ENCODE data around the gene LIMK1.
A peak's percentile ranks its signal among the peaks of the same experiment; 100 is the strongest.

Gene LIMK1

GRCh38 chr7:74087791-74088453 lies 4.3 kb downstream of the LIMK1 start:
- peaks cover 23% of the 10 kb centered on the region for H3K4me1 ChIP-seq (ENCODE audit: control insufficient read depth, insufficient read depth, low read length, poor library complexity, severe bottlenecking)
- H3K4me3 ChIP-seq (ENCODE audit: extremely low read depth, insufficient read depth, low read length, poor library complexity, severe bottlenecking), result no peak overlapping the region
- 94 to 96% methylated on average over 8 to 9 of the region's 10 CpGs for WGBS, 2 experiments (ENCODE audit: insufficient coverage in 2 of 2)
- peaks cover 57% of the 10 kb centered on the region for H3K36me3 ChIP-seq (ENCODE audit: control insufficient read depth, insufficient read depth, low read length)
- H3K27ac ChIP-seq (ENCODE audit: low read depth, low read length, severe bottlenecking), result no peak overlapping the region
- H3K9me3 ChIP-seq (ENCODE audit: control insufficient read depth, low read length), result no peaks in the 10 kb centered on the region

GRCh38 chr7:74092321-74092963 lies 8.8 kb downstream of the LIMK1 start:
- 82 to 83% methylated on average over 13 of the region's 13 CpGs for WGBS, 2 experiments (ENCODE audit: insufficient coverage in 2 of 2)
- Histone ChIP-seq H3K4me1 (ENCODE audit: control insufficient read depth, insufficient read depth, low read length, poor library complexity, severe bottlenecking) (peaks cover 38% of the 10 kb centered on the region), H3K27ac (ENCODE audit: low read depth, low read length, severe bottlenecking) (peak overlapping the region; percentile 97), H3K36me3 (ENCODE audit: control insufficient read depth, insufficient read depth, low read length) (peaks cover 52% of the 10 kb centered on the region), H3K9me3 (ENCODE audit: control insufficient read depth, low read length) (peaks cover 11% of the 10 kb centered on the region), H3K4me3 (ENCODE audit: extremely low read depth, insufficient read depth, low read length, poor library complexity, severe bottlenecking) (no peak overlapping the region)

- peaks cover 52% of the 10 kb centered on the region for H3K36me3 ChIP-seq (ENCODE audit: control insufficient read depth, insufficient read depth, low read length)
- H3K4me1 ChIP-seq (ENCODE audit: control insufficient read depth, insufficient read depth, low read length, poor library complexity, severe bottlenecking), result peaks cover 38% of the 10 kb centered on the region
- peak overlapping the region; percentile 97 for H3K27ac ChIP-seq (ENCODE audit: low read depth, low read length, severe bottlenecking)
- H3K9me3 ChIP-seq (ENCODE audit: control insufficient read depth, low read length), result peaks cover 16% of the 10 kb centered on the region
- 78 to 82% methylated on average over 9 to 10 of the region's 12 CpGs for WGBS, 2 experiments (ENCODE audit: insufficient coverage in 2 of 2)
- H3K4me3 ChIP-seq (ENCODE audit: extremely low read depth, insufficient read depth, low read length, poor library complexity, severe bottlenecking), result no peak overlapping the region
Observed at GRCh38 chr7:74092964-74093471, 9.4 kb downstream of the LIMK1 start.

- H3K4me1 ChIP-seq (ENCODE audit: control insufficient read depth, insufficient read depth, low read length, poor library complexity, severe bottlenecking), result peaks cover 42% of the 10 kb centered on the region
- H3K4me3 ChIP-seq (ENCODE audit: extremely low read depth, insufficient read depth, low read length, poor library complexity, severe bottlenecking), result no peak overlapping the region
- H3K36me3 ChIP-seq (ENCODE audit: control insufficient read depth, insufficient read depth, low read length), result peaks cover 52% of the 10 kb centered on the region
- H3K27ac ChIP-seq (ENCODE audit: low read depth, low read length, severe bottlenecking), result peak overlapping the region; percentile 97
- H3K9me3 ChIP-seq (ENCODE audit: control insufficient read depth, low read length), result peaks cover 16% of the 10 kb centered on the region
- 40 to 47% methylated on average over 14 to 15 of the region's 15 CpGs for WGBS, 2 experiments (ENCODE audit: insufficient coverage in 2 of 2)
Observed at GRCh38 chr7:74093671-74094223, 10.1 kb downstream of the LIMK1 start.

GRCh38 chr7:74094224-74095101 lies 10.9 kb downstream of the LIMK1 start:
- Histone ChIP-seq H3K4me3 (ENCODE audit: extremely low read depth, insufficient read depth, low read length, poor library complexity, severe bottlenecking) (peak overlapping the region; percentile 25), H3K27ac (ENCODE audit: low read depth, low read length, severe bottlenecking) (peak overlapping the region; percentile 97), H3K9me3 (ENCODE audit: control insufficient read depth, low read length) (peaks cover 16% of the 10 kb centered on the region), H3K36me3 (ENCODE audit: control insufficient read depth, insufficient read depth, low read length) (peaks cover 53% of the 10 kb centered on the region), H3K4me1 (ENCODE audit: control insufficient read depth, insufficient read depth, low read length, poor library complexity, severe bottlenecking) (peaks cover 42% of the 10 kb centered on the region)
- 3% methylated on average over 19 to 21 of the region's 32 CpGs for WGBS, 2 experiments (ENCODE audit: insufficient coverage in 2 of 2)

GRCh38 chr7:74095135-74095534 lies 11.5 kb downstream of the LIMK1 start:
- Histone ChIP-seq H3K9me3 (ENCODE audit: control insufficient read depth, low read length) (peaks cover 16% of the 10 kb centered on the region), H3K27ac (ENCODE audit: low read depth, low read length, severe bottlenecking) (peak overlapping the region; percentile 97), H3K36me3 (ENCODE audit: control insufficient read depth, insufficient read depth, low read length) (peaks cover 56% of the 10 kb centered on the region), H3K4me1 (ENCODE audit: control insufficient read depth, insufficient read depth, low read length, poor library complexity, severe bottlenecking) (peaks cover 42% of the 10 kb centered on the region), H3K4me3 (ENCODE audit: extremely low read depth, insufficient read depth, low read length, poor library complexity, severe bottlenecking) (peak overlapping the region; percentile 25)
- 70 to 82% methylated on average over 4 to 5 of the region's 6 CpGs for WGBS, 2 experiments (ENCODE audit: insufficient coverage in 2 of 2)

- peaks cover 57% of the 10 kb centered on the region for H3K36me3 ChIP-seq (ENCODE audit: control insufficient read depth, insufficient read depth, low read length)
- peaks cover 32% of the 10 kb centered on the region for H3K4me1 ChIP-seq (ENCODE audit: control insufficient read depth, insufficient read depth, low read length, poor library complexity, severe bottlenecking)
- peak overlapping the region; percentile 46 for H3K27ac ChIP-seq (ENCODE audit: low read depth, low read length, severe bottlenecking)
- no peak overlapping the region for H3K4me3 ChIP-seq (ENCODE audit: extremely low read depth, insufficient read depth, low read length, poor library complexity, severe bottlenecking)
- 88 to 97% methylated on average over 7 to 11 of the region's 11 CpGs for WGBS, 2 experiments (ENCODE audit: insufficient coverage in 2 of 2)
- peaks cover 16% of the 10 kb centered on the region for H3K9me3 ChIP-seq (ENCODE audit: control insufficient read depth, low read length)
Observed at GRCh38 chr7:74097937-74098614, 14.5 kb downstream of the LIMK1 start.

- peaks cover 57% of the 10 kb centered on the region for H3K36me3 ChIP-seq (ENCODE audit: control insufficient read depth, insufficient read depth, low read length)
- H3K9me3 ChIP-seq (ENCODE audit: control insufficient read depth, low read length), result peaks cover 16% of the 10 kb centered on the region
- no peak overlapping the region for H3K4me3 ChIP-seq (ENCODE audit: extremely low read depth, insufficient read depth, low read length, poor library complexity, severe bottlenecking)
- 96 to 98% methylated on average over 12 to 16 of the region's 17 CpGs for WGBS, 2 experiments (ENCODE audit: insufficient coverage in 2 of 2)
- no peak overlapping the region for H3K27ac ChIP-seq (ENCODE audit: low read depth, low read length, severe bottlenecking)
- H3K4me1 ChIP-seq (ENCODE audit: control insufficient read depth, insufficient read depth, low read length, poor library complexity, severe bottlenecking), result peaks cover 22% of the 10 kb centered on the region
Observed at GRCh38 chr7:74099031-74099430, 15.4 kb downstream of the LIMK1 start.

- H3K9me3 ChIP-seq (ENCODE audit: control insufficient read depth, low read length), result peaks cover 16% of the 10 kb centered on the region
- H3K4me3 ChIP-seq (ENCODE audit: extremely low read depth, insufficient read depth, low read length, poor library complexity, severe bottlenecking), result no peak overlapping the region
- H3K27ac ChIP-seq (ENCODE audit: low read depth, low read length, severe bottlenecking), result no peak overlapping the region
- peaks cover 7% of the 10 kb centered on the region for H3K4me1 ChIP-seq (ENCODE audit: control insufficient read depth, insufficient read depth, low read length, poor library complexity, severe bottlenecking)
- peaks cover 64% of the 10 kb centered on the region for H3K36me3 ChIP-seq (ENCODE audit: control insufficient read depth, insufficient read depth, low read length)
- 87 to 88% methylated on average over 8 of the region's 8 CpGs for WGBS, 2 experiments (ENCODE audit: insufficient coverage in 2 of 2)
Observed at GRCh38 chr7:74101061-74101681, 17.6 kb downstream of the LIMK1 start.
